ENCODE data around the gene RXFP4. TPM values are rescaled to one million over a fixed set of nuclear protein-coding genes. Genes with fewer than 3 reads are reported as not detected.

RXFP4 gene
- total and polyA plus RNA-seq, 8 donors, result 0.10 to 0.82 (median 0.17) TPM; not detected in 3

GRCh38 chr1:155947292-155947691, 5.9 kb downstream of the RXFP4 start:
- intact Hi-C loops (cut with DNase I), result no loop called here
- no peaks in the 10 kb centered on the region for H3K27me3 ChIP-seq
- no peak overlapping the region for H3K4me3 ChIP-seq
- peaks cover 0 to 56% of the 10 kb centered on the region in 2 donors for H3K4me1 ChIP-seq
- TF ChIP-seq CTCF (IDR thresholded peaks at IDR 0.05), result no peak
- DNase-seq (no peak), ATAC-seq (no peak)
- peaks cover 2 to 70% of the 10 kb centered on the region in 2 donors for H3K36me3 ChIP-seq
- no peaks in the 10 kb centered on the region for H3K9me3 ChIP-seq
- H3K27ac ChIP-seq, result peak overlapping the region in 1 of 2 donors; percentile 8

GRCh38 chr1:155947741-155948140, 6.3 kb downstream of the RXFP4 start:
- no peak for TF ChIP-seq CTCF (IDR thresholded peaks at IDR 0.05)
- intact Hi-C loops (cut with DNase I), result no loop called here
- H3K27ac ChIP-seq, result no peak overlapping the region
- DNase-seq, result no peak
- H3K9me3 ChIP-seq, result no peaks in the 10 kb centered on the region
- peaks cover 6 to 75% of the 10 kb centered on the region in 2 donors for H3K36me3 ChIP-seq
- no peak overlapping the region for H3K4me3 ChIP-seq
- peaks cover 0 to 52% of the 10 kb centered on the region in 2 donors for H3K4me1 ChIP-seq
- H3K27me3 ChIP-seq, result no peaks in the 10 kb centered on the region
- ATAC-seq, result no peak

GRCh38 chr1:155950829-155951228, 9.4 kb downstream of the RXFP4 start:
- intact Hi-C loops (cut with DNase I), result no loop called here
- Histone ChIP-seq H3K27me3 (no peaks in the 10 kb centered on the region), H3K9me3 (no peaks in the 10 kb centered on the region), H3K4me1 (peaks cover 0 to 33% of the 10 kb centered on the region in 2 donors), H3K36me3 (peaks cover 16 to 100% of the 10 kb centered on the region in 2 donors), H3K4me3 (no peak overlapping the region), H3K27ac (no peak overlapping the region)
- peak in 1 of 4 donors; percentile 77 for DNase-seq
- TF ChIP-seq CTCF (IDR thresholded peaks at IDR 0.05), result no peak
- no peak for ATAC-seq

- H3K27ac ChIP-seq, result peak overlapping the region in 1 of 2 donors; percentile 30
- intact Hi-C loops (cut with DNase I), result no loop called here
These were observed 10.5 kb downstream of the RXFP4 start for GRCh38 chr1:155951753-155952504.

More at GRCh38 chr1:155951753-155952504, 10.5 kb downstream of the RXFP4 start:
- H3K4me3 ChIP-seq, result no peak overlapping the region
- no peak for TF ChIP-seq CTCF (IDR thresholded peaks at IDR 0.05)
- no peaks in the 10 kb centered on the region for H3K27me3 ChIP-seq
- H3K4me1 ChIP-seq, result peaks cover 0 to 22% of the 10 kb centered on the region in 2 donors
- DNase-seq (no peak), ATAC-seq (no peak)
- H3K36me3 ChIP-seq, result peaks cover 16 to 100% of the 10 kb centered on the region in 2 donors
- H3K9me3 ChIP-seq, result no peaks in the 10 kb centered on the region

Measured in left lung (tissue), 10 donors.